ENCODE measurements around the gene TBC1D4.

DNA sequence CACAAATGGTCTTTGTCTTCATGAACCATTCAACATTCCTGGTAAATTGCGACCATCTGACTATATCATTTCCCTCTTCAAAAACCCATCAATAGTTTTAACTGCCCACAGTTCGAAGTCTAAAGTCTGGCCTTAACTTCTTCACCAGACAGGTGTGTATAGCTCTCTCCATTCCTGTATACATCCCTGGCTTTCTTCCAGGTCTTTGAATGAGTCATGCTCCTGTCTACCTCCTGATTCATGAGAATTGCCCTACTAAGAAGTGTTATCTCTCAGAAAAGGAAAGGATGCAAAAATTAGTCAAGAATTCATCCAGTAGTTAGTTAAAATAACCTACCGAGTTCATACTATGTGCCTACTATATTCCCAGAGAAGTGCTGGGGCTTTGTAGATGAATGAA is 225.0 kb downstream of the TBC1D4 start:
- TF ChIP-seq, protein P1, sequence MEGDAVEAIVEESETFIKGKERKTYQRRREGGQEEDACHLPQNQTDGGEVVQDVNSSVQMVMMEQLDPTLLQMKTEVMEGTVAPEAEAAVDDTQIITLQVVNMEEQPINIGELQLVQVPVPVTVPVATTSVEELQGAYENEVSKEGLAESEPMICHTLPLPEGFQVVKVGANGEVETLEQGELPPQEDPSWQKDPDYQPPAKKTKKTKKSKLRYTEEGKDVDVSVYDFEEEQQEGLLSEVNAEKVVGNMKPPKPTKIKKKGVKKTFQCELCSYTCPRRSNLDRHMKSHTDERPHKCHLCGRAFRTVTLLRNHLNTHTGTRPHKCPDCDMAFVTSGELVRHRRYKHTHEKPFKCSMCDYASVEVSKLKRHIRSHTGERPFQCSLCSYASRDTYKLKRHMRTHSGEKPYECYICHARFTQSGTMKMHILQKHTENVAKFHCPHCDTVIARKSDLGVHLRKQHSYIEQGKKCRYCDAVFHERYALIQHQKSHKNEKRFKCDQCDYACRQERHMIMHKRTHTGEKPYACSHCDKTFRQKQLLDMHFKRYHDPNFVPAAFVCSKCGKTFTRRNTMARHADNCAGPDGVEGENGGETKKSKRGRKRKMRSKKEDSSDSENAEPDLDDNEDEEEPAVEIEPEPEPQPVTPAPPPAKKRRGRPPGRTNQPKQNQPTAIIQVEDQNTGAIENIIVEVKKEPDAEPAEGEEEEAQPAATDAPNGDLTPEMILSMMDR (conservative IDR thresholded peaks at IDR 0.05; ENCODE audit: low read depth, low read length): no peak
- TF ChIP-seq EZH2 (IDR thresholded peaks at IDR 0.05; ENCODE audit: low read length, unreplicated experiment) (no peak), EZH2phosphoT487 (IDR thresholded peaks at IDR 0.05; ENCODE audit: borderline replicate concordance, low read length) (no peak)
